Ishikawa (cell line): ENCODE measurements around the gene HHIPL1.

Experiments
- CEBPB ChIP-seq: IDR thresholded peaks from 2 replicates; pipeline ENCODE4 v1.6.1; 2012
- CREB1 ChIP-seq: IDR thresholded peaks from 2 replicates; pipeline ENCODE4 v1.6.1; 2012; ENCODE audit warnings: low read depth
- EGR1 ChIP-seq: IDR thresholded peaks from 2 replicates; pipeline ENCODE4 v1.6.1; 2012
- EP300 ChIP-seq: IDR thresholded peaks from 2 replicates; pipeline ENCODE4 v1.6.1; 2012; ENCODE audit warnings: borderline replicate concordance
- FOXM1 ChIP-seq: IDR thresholded peaks from 2 replicates; pipeline ENCODE4 v1.6.1; 2012; ENCODE audit warnings: low read depth, borderline replicate concordance
- MAX ChIP-seq: IDR thresholded peaks from 2 replicates; pipeline ENCODE4 v1.6.1; 2012
- NFIC ChIP-seq: IDR thresholded peaks from 2 replicates; pipeline ENCODE4 v1.6.1; 2012
- RAD21 ChIP-seq: IDR thresholded peaks from 2 replicates; pipeline ENCODE4 v1.6.1; 2012; ENCODE audit warnings: low read depth
- TAF1 ChIP-seq: IDR thresholded peaks from 2 replicates; pipeline ENCODE4 v1.6.1; 2012; ENCODE audit warnings: low read depth, mild to moderate bottlenecking
- TCF12 ChIP-seq: IDR thresholded peaks from 2 replicates; pipeline ENCODE4 v1.6.1; 2012; ENCODE audit warnings: low read depth
- TEAD4 ChIP-seq: IDR thresholded peaks from 2 replicates; pipeline ENCODE4 v1.6.1; 2012
- YY1 ChIP-seq: IDR thresholded peaks from 2 replicates; pipeline ENCODE4 v1.6.1; 2012; ENCODE audit warnings: low read depth
- ZBTB7A ChIP-seq: IDR thresholded peaks from 2 replicates; pipeline ENCODE4 v1.6.1; 2012; ENCODE audit warnings: low read depth
- TF ChIP-seq, protein P1 (sequence below): IDR thresholded peaks from 2 replicates; pipeline ENCODE4 v1.6.1; 2012
- TF ChIP-seq, protein P2 (sequence below): IDR thresholded peaks from 2 replicates; pipeline ENCODE4 v1.6.1; 2012; ENCODE audit warnings: low read depth, mild to moderate bottlenecking

Gene HHIPL1

DNA sequence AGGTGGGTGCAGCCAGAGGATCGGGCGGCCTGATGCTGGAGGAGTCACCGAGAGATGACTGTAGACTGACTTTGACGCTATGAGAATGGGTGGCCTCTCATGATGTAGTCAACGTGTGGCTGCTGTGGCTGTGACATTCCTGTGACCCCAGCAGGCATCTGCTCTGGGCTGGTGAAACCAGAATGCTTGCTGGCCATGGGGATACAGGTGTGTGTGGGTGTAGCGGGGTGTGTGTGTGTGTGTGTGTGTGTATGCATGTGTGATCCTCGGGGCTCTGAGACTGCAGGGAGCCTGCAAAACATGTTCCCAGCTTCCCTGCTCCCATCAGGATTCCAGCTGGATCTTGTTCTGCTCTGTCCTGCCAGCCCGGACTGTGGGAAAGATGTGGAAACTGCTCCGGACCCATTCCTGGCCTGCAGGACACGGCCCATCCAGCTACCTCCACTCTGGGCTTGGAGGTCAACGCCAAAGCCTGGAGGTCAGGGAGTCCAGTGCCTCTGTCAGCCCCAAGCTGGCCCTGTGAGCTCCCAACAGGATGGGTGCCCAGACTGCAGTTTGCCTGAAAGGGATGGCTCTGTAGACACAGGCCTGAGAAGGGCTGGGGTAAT lies 18.8 kb upstream of the HHIPL1 start:
- no peak for TF ChIP-seq EGR1
- TF ChIP-seq YY1, result no peak
- TF ChIP-seq MAX, result no peak
- TF ChIP-seq CEBPB, result no peak
- TF ChIP-seq ZBTB7A, result no peak
- TF ChIP-seq NFIC, result no peak
- TF ChIP-seq CREB1, result no peak
- no peak for TF ChIP-seq EP300
- no peak for TF ChIP-seq FOXM1
- TF ChIP-seq, protein P1, sequence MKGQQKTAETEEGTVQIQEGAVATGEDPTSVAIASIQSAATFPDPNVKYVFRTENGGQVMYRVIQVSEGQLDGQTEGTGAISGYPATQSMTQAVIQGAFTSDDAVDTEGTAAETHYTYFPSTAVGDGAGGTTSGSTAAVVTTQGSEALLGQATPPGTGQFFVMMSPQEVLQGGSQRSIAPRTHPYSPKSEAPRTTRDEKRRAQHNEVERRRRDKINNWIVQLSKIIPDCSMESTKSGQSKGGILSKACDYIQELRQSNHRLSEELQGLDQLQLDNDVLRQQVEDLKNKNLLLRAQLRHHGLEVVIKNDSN, result no peak
- no peak for TF ChIP-seq TCF12
- TF ChIP-seq TAF1, result no peak

GRCh38 chr14:99627100-99627499 lies 17.8 kb upstream of the HHIPL1 start:
- TF ChIP-seq, protein P2, sequence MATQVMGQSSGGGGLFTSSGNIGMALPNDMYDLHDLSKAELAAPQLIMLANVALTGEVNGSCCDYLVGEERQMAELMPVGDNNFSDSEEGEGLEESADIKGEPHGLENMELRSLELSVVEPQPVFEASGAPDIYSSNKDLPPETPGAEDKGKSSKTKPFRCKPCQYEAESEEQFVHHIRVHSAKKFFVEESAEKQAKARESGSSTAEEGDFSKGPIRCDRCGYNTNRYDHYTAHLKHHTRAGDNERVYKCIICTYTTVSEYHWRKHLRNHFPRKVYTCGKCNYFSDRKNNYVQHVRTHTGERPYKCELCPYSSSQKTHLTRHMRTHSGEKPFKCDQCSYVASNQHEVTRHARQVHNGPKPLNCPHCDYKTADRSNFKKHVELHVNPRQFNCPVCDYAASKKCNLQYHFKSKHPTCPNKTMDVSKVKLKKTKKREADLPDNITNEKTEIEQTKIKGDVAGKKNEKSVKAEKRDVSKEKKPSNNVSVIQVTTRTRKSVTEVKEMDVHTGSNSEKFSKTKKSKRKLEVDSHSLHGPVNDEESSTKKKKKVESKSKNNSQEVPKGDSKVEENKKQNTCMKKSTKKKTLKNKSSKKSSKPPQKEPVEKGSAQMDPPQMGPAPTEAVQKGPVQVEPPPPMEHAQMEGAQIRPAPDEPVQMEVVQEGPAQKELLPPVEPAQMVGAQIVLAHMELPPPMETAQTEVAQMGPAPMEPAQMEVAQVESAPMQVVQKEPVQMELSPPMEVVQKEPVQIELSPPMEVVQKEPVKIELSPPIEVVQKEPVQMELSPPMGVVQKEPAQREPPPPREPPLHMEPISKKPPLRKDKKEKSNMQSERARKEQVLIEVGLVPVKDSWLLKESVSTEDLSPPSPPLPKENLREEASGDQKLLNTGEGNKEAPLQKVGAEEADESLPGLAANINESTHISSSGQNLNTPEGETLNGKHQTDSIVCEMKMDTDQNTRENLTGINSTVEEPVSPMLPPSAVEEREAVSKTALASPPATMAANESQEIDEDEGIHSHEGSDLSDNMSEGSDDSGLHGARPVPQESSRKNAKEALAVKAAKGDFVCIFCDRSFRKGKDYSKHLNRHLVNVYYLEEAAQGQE, result no peak
- no peak for TF ChIP-seq FOXM1
- TF ChIP-seq RAD21, result no peak
- TF ChIP-seq YY1, result no peak
- no peak for TF ChIP-seq NFIC
- no peak for TF ChIP-seq TCF12
- TF ChIP-seq EP300, result no peak
- no peak for TF ChIP-seq EGR1
- no peak for TF ChIP-seq MAX
- TF ChIP-seq CEBPB, result no peak
- no peak for TF ChIP-seq TEAD4
- no peak for TF ChIP-seq TAF1

DNA sequence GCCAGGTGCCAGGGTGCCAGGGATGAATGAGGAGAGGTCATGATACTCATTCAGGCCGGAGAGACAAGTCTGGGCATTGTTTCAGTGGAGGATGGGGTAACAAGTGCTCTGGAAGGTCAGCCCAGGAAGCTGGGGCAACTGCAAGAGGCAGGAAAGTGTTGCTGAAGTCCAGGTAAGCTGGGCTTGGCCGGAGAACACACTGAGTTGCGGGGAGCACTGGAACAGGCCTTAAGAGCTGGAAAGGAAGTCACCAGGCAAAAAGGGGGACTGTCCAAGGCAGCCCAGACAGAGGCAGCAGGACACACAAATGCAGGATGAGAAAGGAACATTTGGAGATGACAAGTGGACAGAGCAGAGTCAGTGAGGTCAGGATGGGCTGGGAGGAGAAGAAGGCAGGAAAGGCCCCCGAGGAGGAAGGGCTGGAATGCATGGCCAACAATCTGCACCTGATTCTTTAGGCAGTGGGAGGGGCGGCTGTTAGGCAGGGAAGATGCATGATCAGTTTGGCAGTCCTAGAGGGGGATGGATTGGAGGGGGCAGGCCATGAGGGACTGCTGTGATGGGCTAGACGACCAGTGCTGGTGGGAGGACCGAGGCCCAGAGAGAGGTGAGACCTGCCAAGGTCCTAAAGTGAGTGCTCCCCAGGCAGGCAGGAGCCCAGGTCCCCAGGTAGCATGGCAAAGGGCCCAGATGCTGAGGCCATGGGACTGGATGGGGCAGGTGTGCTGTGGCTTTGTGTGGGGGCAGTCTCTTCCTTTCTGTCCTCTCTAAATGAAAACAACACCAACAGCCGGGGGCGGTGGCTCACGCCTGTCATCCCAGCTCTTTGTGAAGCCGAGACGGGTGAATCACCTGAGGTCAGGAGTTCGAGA lies 17.2 kb upstream of the HHIPL1 start:
- no peak for TF ChIP-seq TCF12
- no peak for TF ChIP-seq RAD21
- TF ChIP-seq, protein P2, result no peak
- TF ChIP-seq EP300, result no peak

DNA sequence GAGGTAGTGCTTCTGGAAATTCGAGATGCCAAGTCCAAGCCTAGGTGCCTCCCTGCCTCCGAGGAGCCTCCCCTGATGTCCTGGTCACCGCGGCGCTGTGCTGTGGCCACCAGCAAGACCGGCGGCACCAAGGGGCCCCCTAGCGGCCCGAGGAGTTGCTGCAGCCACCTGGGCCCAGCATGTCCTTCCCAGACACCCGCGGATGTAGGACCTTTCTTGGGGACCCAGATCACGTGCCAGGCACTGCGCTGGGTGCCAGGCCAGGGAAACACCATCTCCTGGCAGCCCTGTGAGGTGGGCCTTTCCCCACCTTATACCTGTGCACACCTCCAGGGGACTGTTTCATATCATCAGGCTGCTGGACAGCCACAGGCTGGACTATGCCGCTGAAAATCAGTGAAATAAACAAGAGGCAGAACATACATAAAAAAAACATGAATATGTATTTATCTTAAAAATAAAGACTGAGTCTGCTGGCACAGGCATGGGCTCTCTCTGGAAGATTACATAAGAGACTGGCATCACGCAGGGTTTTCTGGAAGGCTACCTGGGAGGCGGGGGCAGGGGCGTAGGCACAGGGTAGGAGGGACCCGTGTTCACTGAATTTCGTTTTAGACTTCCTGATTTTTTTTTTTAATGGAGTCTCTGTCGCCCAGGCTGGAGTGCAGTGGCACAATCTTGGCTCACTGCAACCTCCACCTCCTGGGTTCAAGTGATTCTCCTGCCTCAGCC lies 15.9 kb upstream of the HHIPL1 start:
- TF ChIP-seq TCF12 (0 out of 2 replicates have a peak, but pooled peaks have one; percentile 18), CREB1 (no peak), NFIC (no peak), EGR1 (no peak), RAD21 (peak; percentile 99), TAF1 (no peak), MAX (peak; percentile 45; the same call in 1 of the 2 replicates)
- TF ChIP-seq, protein P1, result peak; percentile 83

DNA sequence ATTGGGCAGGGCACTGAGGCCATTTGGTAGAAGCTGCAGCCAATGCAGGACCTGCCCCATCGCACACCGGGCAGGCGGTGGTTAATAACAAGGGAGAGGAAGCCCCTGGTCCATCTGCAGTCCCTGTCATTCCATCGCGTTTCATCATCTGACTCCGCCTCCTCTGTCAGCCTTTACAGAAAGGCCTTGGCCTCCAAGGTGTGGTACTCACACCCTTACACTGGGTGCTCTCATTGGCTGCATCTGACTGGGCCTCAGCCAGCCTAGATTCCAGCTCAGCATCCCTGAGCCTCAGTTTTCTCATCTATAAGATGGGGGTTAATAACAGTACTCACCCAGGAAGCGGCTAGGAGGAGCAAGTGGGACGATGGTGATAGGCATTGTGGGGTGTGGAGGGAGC lies 14.7 kb upstream of the HHIPL1 start:
- TF ChIP-seq, protein P2, result no peak
- TF ChIP-seq YY1 (no peak), RAD21 (no peak), MAX (no peak), FOXM1 (no peak), EGR1 (no peak), CREB1 (no peak), CEBPB (no peak)
